Tibial nerve (tissue), 4 donors: ENCODE data around the gene SHISA7.

ENCODE experiments used
- CTCF ChIP-seq, 5 experiments: fragments of 200-600 bp in 3 of 5; fragments of 450-650 bp in 2 of 5; sonication (generic) in 3 of 5; IDR thresholded peaks; one replicate each; pipeline ENCODE4 v1.5.1; 2016 to 2019; ENCODE audit warnings: antibody characterized with exemption in 5 of 5, mild to moderate bottlenecking in 3 of 5, moderate library complexity in 2 of 5
- EP300 ChIP-seq, 2 donors: sonication (generic); formaldehyde crosslinking; IDR thresholded peaks; one replicate each; pipeline ENCODE4 v1.6.1; 2017; ENCODE audit warnings: antibody characterized with exemption in 2 of 2, mild to moderate bottlenecking in 1 of 2
- POLR2A ChIP-seq, 2 donors: fragments of 450-650 bp; IDR thresholded peaks; one replicate each; pipeline ENCODE4 v1.6.1; 2017; ENCODE audit warnings: antibody characterized with exemption in 2 of 2, mild to moderate bottlenecking in 2 of 2, moderate library complexity in 2 of 2

DNA sequence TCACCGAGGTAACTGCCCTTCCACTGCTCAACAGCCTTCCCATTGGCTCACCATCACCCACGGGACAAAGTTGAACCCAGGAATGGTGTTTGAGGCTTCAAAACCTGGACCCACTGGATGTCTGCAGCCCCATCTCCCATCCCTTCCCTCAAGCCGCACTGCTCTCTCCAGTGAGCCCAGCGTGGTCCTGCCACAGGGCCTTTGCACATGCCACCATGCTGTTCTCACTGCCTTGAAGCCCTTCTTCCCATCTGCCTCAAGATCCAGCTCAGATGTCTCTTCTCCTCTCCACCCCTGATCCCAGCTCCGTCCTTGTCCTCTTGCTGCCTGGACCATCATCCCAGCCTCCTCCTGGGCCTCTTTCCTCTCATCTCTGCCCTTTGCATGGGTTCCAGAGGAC is 4.0 kb downstream of the SHISA7 start:
- no peak for TF ChIP-seq POLR2A (IDR thresholded peaks at IDR 0.05)
- TF ChIP-seq EP300 (IDR thresholded peaks at IDR 0.05) = no peak
- TF ChIP-seq CTCF (IDR thresholded peaks at IDR 0.05) = no peak
